ENCODE data around the gene MMD.
"Not testable (repeated sequence)": the region's sequence is repeated elsewhere in the genome, so short reads cannot be mapped to it uniquely, and the experiment has no call there.

Gene MMD

DNA sequence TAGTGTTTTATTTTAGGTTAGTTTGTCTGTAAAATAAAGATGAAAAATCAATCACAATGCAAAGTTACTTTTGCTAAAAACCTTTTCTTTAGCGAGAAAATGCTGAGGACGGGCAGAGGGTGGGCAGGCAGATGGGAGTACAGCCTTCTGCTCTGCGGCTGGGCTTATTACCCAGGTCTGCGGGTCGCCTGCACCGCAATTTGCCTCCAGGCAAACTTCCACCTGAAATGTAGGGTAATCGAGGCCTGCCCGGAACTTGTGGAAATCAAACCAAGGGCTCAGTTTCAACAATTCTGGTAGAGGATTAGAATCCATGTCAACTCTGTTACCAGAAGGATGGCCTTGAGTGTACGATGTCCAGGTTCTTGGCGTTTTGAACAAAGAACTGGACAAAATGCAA, 22.3 kb upstream of the MMD start:
- DNase-seq (ENCODE audit: low read depth), result no peak

GRCh38 chr17:55442953-55443683, 21.5 kb upstream of the MMD start:
- DNase-seq (ENCODE audit: low read depth), result no peak

- DNase-seq (ENCODE audit: low read depth), result no peak
These were observed 20.8 kb upstream of the MMD start for GRCh38 chr17:55442462-55442861.

DNA sequence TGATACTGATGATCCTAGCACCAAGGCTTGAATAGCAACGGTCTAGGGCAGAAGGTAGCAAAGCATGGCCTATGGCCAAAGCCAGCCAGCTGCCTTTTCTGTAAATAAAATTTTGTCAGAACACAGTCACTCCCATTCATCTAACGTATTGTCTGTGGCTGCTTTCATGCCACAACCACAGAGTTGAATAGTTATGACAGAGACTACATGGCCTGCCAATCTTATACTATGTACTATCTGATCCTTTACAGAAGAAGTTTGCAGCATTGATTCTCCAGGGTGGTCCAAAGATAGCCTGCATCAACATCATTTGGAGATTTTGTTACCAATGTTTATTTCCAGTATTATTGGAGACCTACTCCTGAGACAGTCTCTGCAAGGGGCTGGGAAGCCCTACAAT, 19.9 kb upstream of the MMD start:
- DNase-seq (ENCODE audit: low read depth), result no peak

DNA sequence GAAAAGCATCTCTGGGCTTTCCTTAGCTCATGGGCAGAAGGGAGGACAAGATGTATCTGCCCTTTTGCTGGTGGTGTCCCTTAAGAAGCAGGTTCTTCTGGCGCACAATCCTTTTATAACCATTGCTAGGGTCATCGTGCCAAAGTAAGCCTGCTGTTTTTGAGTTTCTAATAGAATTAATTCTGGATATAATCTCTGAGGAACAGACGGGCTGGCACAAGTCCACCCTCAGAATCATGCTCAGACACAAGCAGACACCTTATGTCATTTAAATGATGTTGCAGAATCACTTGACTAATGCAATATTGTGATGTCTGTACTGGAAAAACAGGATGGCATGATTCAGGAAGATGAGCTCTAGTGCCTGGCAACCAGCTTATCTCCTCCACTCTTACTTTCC, 18.8 kb upstream of the MMD start:
- DNase-seq (ENCODE audit: low read depth), result no peak

DNA sequence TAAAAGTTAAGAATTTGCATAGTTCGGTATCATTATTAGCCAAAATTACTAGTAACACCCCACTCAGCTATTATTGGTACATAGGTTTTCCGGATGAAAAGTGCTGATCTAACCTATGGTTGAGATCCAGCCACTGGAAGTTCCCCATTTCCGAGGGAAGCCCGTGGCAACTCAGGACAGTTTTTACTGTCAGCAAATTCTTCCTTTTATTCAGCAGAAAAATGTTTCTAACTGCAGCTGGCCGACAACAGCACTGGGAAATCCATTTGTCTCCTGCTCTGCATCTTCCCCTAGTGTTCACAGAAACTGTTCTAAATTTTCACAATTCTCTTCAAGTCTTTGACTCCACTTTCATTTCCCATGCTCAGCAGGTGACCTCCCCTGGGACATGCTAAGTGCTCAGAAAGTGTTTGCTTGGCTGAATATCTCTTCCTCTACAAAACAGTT, 15.5 kb upstream of the MMD start:
- DNase-seq (ENCODE audit: low read depth), result no peak

DNA sequence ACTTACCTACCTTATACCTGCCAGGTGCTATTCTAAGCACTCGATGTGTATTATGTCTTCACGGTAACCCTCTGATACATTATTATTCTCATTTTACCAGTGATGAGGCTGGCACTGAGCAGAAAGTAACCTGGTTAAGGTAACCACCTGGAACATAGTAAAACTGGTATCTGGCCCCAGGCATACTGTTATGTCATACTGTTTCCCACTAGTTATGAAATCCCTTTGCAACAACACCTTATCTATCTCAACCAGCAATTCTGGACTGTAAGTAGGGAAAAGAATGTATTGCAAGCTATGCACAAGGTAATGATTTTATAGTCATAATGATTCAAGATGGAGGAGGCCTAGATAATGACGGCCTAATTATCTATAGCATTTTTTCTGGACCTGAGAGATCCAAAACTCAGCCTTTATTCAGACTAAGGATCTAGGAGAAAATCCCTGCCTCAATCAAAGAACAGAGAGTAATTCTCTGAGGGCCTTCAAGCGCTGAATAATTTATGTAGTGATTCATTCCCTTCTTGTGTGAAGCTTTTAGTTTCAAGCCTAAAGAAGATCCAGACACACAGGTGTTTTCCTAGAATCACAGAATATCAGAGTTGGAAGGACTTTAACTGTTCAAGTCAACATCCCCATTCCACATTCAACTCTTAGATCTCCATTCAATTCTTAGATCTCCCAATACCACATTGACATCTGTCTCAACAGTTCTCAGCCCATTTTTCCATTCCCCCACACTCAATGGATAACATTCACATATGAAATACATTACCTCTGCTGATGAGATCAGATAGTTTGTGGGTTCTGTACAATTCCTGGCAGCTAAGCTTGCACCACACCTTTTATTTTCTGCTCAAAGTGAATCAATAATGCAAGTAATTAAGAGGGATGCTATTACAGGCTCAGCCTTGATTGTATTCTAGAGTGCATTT, 14.9 kb upstream of the MMD start:
- no peak for DNase-seq (ENCODE audit: low read depth)

DNA sequence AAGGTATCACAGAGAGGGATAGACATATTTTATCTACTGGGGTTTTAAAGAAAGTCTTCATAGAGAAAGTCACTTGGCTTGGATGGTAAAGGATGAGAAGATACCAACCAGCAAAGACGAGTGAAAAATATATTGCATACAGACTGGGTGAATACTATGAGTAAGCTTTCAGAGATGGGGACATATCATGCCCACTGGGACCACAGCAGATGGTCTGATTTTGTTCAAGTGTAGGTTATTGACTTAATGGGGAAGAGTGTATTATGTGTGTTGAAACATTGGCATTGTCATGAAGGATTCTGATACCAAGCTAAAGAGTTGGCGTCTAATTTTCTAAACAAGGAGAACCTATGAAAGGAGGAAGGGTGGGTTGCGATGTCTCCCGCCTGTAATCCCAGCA, 13.8 kb upstream of the MMD start:
- DNase-seq (ENCODE audit: low read depth), result no peak

- no peak for DNase-seq (ENCODE audit: low read depth)
These were observed 13.1 kb upstream of the MMD start for GRCh38 chr17:55434721-55435120.

- DNase-seq (ENCODE audit: low read depth), result no peak
These were observed 12.2 kb upstream of the MMD start for GRCh38 chr17:55433629-55434422.

GRCh38 chr17:55433029-55433628, 11.5 kb upstream of the MMD start:
- no peak for DNase-seq (ENCODE audit: low read depth)

- no peak for DNase-seq (ENCODE audit: low read depth)
These were observed 10.9 kb upstream of the MMD start for GRCh38 chr17:55432358-55433028.

GRCh38 chr17:55431914-55432313, 10.3 kb upstream of the MMD start:
- DNase-seq (ENCODE audit: low read depth), result not testable (repeated sequence)

- no peak for DNase-seq (ENCODE audit: low read depth)
These were observed 9.1 kb upstream of the MMD start for GRCh38 chr17:55430541-55431288.

GRCh38 chr17:55427587-55427882, 5.9 kb upstream of the MMD start:
- DNase-seq (ENCODE audit: low read depth), result no peak

GRCh38 chr17:55426851-55427586, 5.4 kb upstream of the MMD start:
- no peak for DNase-seq (ENCODE audit: low read depth)

DNA sequence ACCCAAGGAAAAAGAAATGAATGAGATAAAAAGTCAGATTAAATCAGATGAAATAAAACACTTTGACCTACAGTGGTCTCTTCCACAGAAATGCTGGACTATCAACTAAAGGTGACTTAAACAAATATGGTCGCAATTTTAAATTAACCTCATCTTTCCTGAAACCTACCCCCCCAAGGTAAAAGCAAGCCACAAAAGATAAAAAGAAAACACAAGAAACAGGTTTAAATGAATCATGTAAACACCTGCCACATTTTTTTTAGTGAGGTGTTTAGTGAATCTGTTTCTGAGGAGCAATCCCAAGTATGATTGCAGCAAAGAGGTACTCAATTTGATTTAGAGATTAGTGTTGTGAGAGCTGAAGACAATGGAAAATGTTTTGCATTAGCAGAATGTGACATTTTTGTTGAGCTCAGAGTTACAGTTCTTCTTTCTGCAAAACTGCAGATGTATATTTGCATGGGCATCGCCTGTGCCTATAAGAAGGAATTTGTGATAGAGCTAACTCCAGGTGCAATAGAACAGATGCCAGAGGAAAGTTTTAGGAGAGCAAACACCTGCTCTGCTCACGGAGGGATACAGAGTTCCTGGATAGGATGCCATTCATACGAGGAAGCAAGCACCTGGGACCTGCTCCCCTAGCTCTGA, 3.4 kb upstream of the MMD start:
- DNase-seq (ENCODE audit: low read depth), result no peak

DNA sequence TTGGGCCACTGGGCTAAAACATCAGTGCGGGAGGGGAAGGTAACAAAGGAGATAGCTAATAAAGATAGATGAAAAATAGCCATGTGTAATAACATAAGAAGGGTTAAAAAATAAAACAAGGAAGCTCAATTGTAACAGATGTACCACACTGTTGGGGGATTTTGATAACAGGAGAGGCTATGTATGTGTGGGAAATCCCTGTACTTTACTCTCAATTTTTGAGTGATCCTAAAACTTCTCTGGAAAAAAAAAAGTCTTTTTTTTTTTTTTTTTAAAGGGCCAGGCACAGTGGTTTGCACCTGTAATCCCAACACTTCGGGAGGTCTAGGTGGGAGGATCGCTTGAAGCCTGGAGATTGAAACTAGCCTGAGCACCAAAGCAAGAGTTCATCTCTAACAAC, 1.9 kb upstream of the MMD start:
- DNase-seq (ENCODE audit: low read depth), result no peak

DNA sequence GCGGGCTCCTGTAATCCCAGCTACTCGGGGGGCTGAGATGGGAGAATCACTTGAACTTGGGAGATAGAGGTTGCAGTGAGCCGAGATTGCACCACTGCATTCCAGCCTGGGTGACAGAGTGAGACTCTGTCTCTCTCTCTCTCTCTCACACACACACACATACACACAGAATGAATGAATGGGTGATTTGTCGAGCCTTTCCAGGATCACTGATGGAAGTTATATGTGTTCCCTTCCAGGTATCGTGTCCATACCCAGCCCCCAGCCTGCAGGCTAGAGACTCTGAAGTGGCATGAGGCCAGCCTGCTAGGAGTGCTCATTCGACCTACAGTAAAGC, 1.2 kb upstream of the MMD start:
- not testable (repeated sequence) for DNase-seq (ENCODE audit: low read depth)

DNA sequence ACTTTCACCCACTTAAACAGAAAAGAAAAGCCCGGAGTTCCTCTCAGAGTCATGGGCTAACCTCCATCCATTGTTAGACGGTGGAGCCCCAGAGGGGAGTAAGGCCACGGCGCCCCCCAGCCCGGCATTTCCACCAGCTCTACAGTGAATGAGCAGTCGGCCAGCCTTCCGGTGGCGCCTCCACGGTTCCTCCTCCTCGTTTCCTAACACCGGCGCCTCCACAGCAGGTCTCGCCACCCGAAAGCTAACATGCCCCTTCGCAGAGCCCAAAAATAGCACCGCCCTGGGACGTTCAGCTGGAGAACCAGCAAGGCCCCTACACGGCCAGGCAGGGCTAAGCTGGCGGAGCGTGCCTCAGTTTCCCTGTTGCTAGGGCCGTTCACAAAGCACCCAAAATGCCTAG, 858 bp downstream of the MMD start:
- DNase-seq (ENCODE audit: low read depth), result peak; percentile 34

Measured in activated T-cell treated with anti-CD3 and anti-CD28 coated beads for 1 hour (primary cell).